IMR-90 (cell line): Measurements from ENCODE around the gene TLNRD1. TPM values are rescaled to one million over a fixed set of nuclear protein-coding genes. Genes with fewer than 3 reads are reported as not detected.

Experiments used
- ATAC-seq: fragments of 200-7000 bp; cut with Tn5 transposase; 2 replicates; pipeline ENCODE4 v1.9.1; 2020; ENCODE audit warnings: low read depth, mild to moderate bottlenecking, moderate library complexity
- BruUV-seq: library from RNA; stranded (reverse); fragments of 400-500 nt; replicated peaks from 2 replicates; lab custom pipeline; 2021; lab: Mats Ljungman, UMichigan
- CTCF ChIA-PET: fragments of 300-600 bp; formaldehyde crosslinking; extraction: SDS; loops from one replicate; lab custom pipeline; 2021; ENCODE audit warnings: antibody characterized with exemption; lab: Yijun Ruan, JAX
- POLR2A ChIA-PET: fragments of 300-600 bp; sonication (Branson Sonifier 250); formaldehyde crosslinking; loops from one replicate; lab custom pipeline; 2022; ENCODE audit warnings: antibody characterized with exemption; ENCODE audit not compliant: unreplicated experiment; lab: Charles Lee
- DNase-seq: peaks from one replicate; pipeline ENCODE4 v3.0.0; 2013
- H2AFZ ChIP-seq: replicated peaks from 2 replicates; pipeline ENCODE3; 2013; ENCODE audit warnings: low read length, mild to moderate bottlenecking; ENCODE audit not compliant: poor library complexity
- H2AK5ac ChIP-seq: 2 replicates; pipeline ENCODE4 v1.6.1; 2013; ENCODE audit warnings: low read depth, low read length, inconsistent platforms
- H2AK9ac ChIP-seq: replicated peaks from 2 replicates; pipeline ENCODE3; 2013; ENCODE audit warnings: mild to moderate bottlenecking, low read depth, low read length, moderate library complexity; ENCODE audit not compliant: poor library complexity
- H2BK120ac ChIP-seq: 2 replicates; pipeline ENCODE4 v1.6.1; 2013; ENCODE audit warnings: low read depth, low read length, inconsistent platforms
- H2BK15ac ChIP-seq: 3 replicates; pipeline ENCODE4 v1.6.1; 2013; ENCODE audit warnings: low read depth, low read length, inconsistent platforms
- H2BK20ac ChIP-seq: 2 replicates; pipeline ENCODE4 v1.6.1; 2013; ENCODE audit warnings: low read depth, mild to moderate bottlenecking, inconsistent platforms, low read length, moderate library complexity
- H2BK5ac ChIP-seq: 2 replicates; pipeline ENCODE4 v1.6.1; 2013; ENCODE audit warnings: mild to moderate bottlenecking, low read depth, low read length, inconsistent platforms; ENCODE audit not compliant: poor library complexity, severe bottlenecking
- H3K14ac ChIP-seq: replicated peaks from 2 replicates; pipeline ENCODE4 v1.6.1; 2013; ENCODE audit warnings: low read depth, low read length, inconsistent platforms
- H3K18ac ChIP-seq: 2 replicates; pipeline ENCODE4 v1.6.1; 2013; ENCODE audit warnings: low read depth, low read length, control low read depth
- H3K23ac ChIP-seq: 2 replicates; pipeline ENCODE4 v1.6.1; 2013; ENCODE audit warnings: low read depth, low read length, inconsistent platforms
- H3K27ac ChIP-seq: 2 replicates; pipeline ENCODE4 v1.5.1; 2013; ENCODE audit warnings: mild to moderate bottlenecking, control low read depth, low read length; ENCODE audit not compliant: insufficient read depth
- H3K27me3 ChIP-seq: 2 replicates; pipeline ENCODE4 v1.6.1; 2013; ENCODE audit warnings: low read length; ENCODE audit not compliant: control insufficient read depth, insufficient read depth
- H3K36me3 ChIP-seq: 2 replicates; pipeline ENCODE4 v1.6.1; 2013; ENCODE audit warnings: low read length, mixed read lengths; ENCODE audit not compliant: control insufficient read depth, insufficient read depth
- H3K4ac ChIP-seq: 2 replicates; pipeline ENCODE4 v1.6.1; 2013; ENCODE audit warnings: low read depth, low read length, inconsistent platforms
- H3K4me1 ChIP-seq: 2 replicates; pipeline ENCODE4 v1.6.1; 2013; ENCODE audit warnings: low read length, mixed read lengths; ENCODE audit not compliant: control insufficient read depth, insufficient read depth
- H3K4me2 ChIP-seq: 2 replicates; pipeline ENCODE4 v1.6.1; 2013; ENCODE audit warnings: low read depth, mild to moderate bottlenecking, control low read depth, low read length, moderate library complexity
- H3K4me3 ChIP-seq: 2 replicates; pipeline ENCODE4 v1.5.1; 2013; ENCODE audit warnings: low read depth, mild to moderate bottlenecking, control low read depth, low read length, moderate library complexity; ENCODE audit not compliant: insufficient read depth
- H3K56ac ChIP-seq: 2 replicates; pipeline ENCODE4 v1.6.1; 2013; ENCODE audit warnings: low read length, inconsistent platforms; ENCODE audit not compliant: insufficient read depth; ENCODE audit errors: extremely low read depth
- H3K79me1 ChIP-seq, 2 experiments: 2 replicates each; pipeline ENCODE4 v1.6.1; 2013; ENCODE audit warnings: low read length in 2 of 2, inconsistent platforms in 1 of 2, low read depth in 1 of 2
- H3K9ac ChIP-seq: 2 replicates; pipeline ENCODE4 v1.6.1; 2013; ENCODE audit warnings: low read depth, low read length, control low read depth
- H3K9me1 ChIP-seq: 2 replicates; pipeline ENCODE4 v1.6.1; 2013; ENCODE audit warnings: low read length, inconsistent platforms; ENCODE audit not compliant: insufficient read depth
- H3K9me3 ChIP-seq: 2 replicates; pipeline ENCODE4 v1.6.1; 2013; ENCODE audit warnings: low read length; ENCODE audit not compliant: control insufficient read depth, insufficient read depth
- H4K20me1 ChIP-seq: 2 replicates; pipeline ENCODE4 v1.6.1; 2013; ENCODE audit warnings: low read length, inconsistent platforms; ENCODE audit not compliant: insufficient read depth
- H4K5ac ChIP-seq: 2 replicates; pipeline ENCODE4 v1.6.1; 2013; ENCODE audit warnings: mild to moderate bottlenecking, low read depth, low read length, control low read depth
- H4K8ac ChIP-seq, 2 experiments: 2 replicates each; pipeline ENCODE4 v1.6.1; 2013; ENCODE audit warnings: low read depth in 2 of 2, low read length in 2 of 2, control low read depth in 1 of 2, inconsistent platforms in 1 of 2
- H4K91ac ChIP-seq: 2 replicates; pipeline ENCODE4 v1.6.1; 2013; ENCODE audit warnings: low read depth, low read length, inconsistent platforms; ENCODE audit not compliant: insufficient read depth
- CHD1 ChIP-seq: IDR thresholded peaks from 2 replicates; pipeline ENCODE4 v1.6.1; 2012; ENCODE audit warnings: low read depth, low read length, improper control_type of control experiment
- FOS ChIP-seq: fragments of 150-350 bp; IDR thresholded peaks from 2 replicates; pipeline ENCODE4 v1.6.1; 2016; ENCODE audit warnings: low read depth, low read length
- MAFK ChIP-seq: IDR thresholded peaks from 2 replicates; pipeline ENCODE4 v1.6.1; 2012; ENCODE audit warnings: low read depth, low read length, improper control_type of control experiment
- RAD21 ChIP-seq: IDR thresholded peaks from 2 replicates; pipeline ENCODE4 v1.6.1; 2012; ENCODE audit warnings: low read length, improper control_type of control experiment
- WGBS, 2 experiments: methylation state at CpG; one replicate each; pipeline versions ENCODE4 v1.1.5 to v1.1.7; 2013; ENCODE audit warnings: missing lambda C conversion rate in 2 of 2; ENCODE audit not compliant: insufficient read length in 1 of 2; ENCODE audit errors: extremely low coverage in 2 of 2; 5-methylcytosine and 5-hydroxymethylcytosine counted together
- dilution Hi-C: fragments of 300-500 bp; cut with HindIII; formaldehyde crosslinking; loops from one replicate; pipeline ENCODE4 v1.14.3; 2018; ENCODE audit warnings: low sequenced_read_pairs; ENCODE audit not compliant: unreplicated experiment
- in situ Hi-C: fragments of 300-500 bp; cut with MboI; formaldehyde crosslinking; loops from 3 replicates; pipeline ENCODE4 v1.14.3; 2019; ENCODE audit warnings: low sequenced_read_pairs, inconsistent platforms, mixed read lengths
- intact Hi-C: fragments of 100-400 bp; cut with micrococcal nuclease; formaldehyde crosslinking; loops from 2 replicates; pipeline ENCODE4 v1.10.0; 2022
- polyA plus RNA-seq, 3 experiments: library from polyadenylated mRNA; depleted of rRNA; stranded (reverse); fragments of >200 nt; gene quantifications; 2 replicates each; pipeline ENCODE4 v1.2.3, GENCODE V29; 2012; ENCODE audit warnings: low replicate concordance in 1 of 3
- total RNA-seq: library from RNA; depleted of rRNA; stranded (reverse); fragments of >200 nt; gene quantifications from 2 replicates; pipeline ENCODE4 v1.2.3, GENCODE V29; 2012
- TF ChIP-seq, protein P1 (sequence below): conservative IDR thresholded peaks from 2 replicates; pipeline ENCODE4 v1.5.1; 2012; ENCODE audit warnings: mild to moderate bottlenecking, low read depth, low read length, improper control_type of control experiment

Gene TLNRD1
- total and polyA plus RNA-seq, 2 of the 4 experiments (the other 2 are of a cell fraction) = 2.2 to 6.8 TPM

DNA sequence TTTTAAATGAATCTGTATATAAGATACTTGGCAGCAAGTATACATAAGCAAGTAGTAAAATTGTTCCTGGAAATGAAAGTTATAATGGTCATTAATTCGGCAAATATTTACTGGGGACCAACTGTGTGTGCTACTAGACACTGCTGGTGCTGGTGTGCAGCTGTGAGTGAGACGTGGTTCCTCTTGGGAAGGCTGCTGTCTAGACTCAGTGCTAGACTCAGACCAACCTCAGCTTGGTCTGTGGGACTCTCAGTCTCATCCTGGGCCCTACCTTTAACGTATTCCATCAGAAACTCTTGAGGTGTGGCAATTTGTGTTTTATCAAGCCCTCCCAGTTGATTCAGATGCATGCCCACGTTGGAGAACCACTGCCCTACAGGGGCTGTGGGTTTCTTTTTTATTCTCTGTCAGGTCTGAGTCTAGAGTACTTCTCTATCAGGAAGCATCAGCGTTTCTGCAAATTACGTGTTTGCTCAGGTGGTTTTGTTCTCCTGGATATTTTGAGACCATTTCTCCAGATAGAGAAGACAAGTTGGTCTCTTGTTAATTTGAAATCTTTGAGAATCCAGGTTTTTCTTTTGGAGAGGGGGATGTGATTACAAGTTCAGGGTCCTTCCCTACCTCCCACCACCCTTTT is 6.8 kb downstream of the TLNRD1 start (continued):
- TF ChIP-seq, protein P1, sequence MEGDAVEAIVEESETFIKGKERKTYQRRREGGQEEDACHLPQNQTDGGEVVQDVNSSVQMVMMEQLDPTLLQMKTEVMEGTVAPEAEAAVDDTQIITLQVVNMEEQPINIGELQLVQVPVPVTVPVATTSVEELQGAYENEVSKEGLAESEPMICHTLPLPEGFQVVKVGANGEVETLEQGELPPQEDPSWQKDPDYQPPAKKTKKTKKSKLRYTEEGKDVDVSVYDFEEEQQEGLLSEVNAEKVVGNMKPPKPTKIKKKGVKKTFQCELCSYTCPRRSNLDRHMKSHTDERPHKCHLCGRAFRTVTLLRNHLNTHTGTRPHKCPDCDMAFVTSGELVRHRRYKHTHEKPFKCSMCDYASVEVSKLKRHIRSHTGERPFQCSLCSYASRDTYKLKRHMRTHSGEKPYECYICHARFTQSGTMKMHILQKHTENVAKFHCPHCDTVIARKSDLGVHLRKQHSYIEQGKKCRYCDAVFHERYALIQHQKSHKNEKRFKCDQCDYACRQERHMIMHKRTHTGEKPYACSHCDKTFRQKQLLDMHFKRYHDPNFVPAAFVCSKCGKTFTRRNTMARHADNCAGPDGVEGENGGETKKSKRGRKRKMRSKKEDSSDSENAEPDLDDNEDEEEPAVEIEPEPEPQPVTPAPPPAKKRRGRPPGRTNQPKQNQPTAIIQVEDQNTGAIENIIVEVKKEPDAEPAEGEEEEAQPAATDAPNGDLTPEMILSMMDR = no peak
- no peak for TF ChIP-seq CHD1
- no peak for TF ChIP-seq RAD21
- TF ChIP-seq MAFK = no peak
- no peak for TF ChIP-seq FOS

DNA sequence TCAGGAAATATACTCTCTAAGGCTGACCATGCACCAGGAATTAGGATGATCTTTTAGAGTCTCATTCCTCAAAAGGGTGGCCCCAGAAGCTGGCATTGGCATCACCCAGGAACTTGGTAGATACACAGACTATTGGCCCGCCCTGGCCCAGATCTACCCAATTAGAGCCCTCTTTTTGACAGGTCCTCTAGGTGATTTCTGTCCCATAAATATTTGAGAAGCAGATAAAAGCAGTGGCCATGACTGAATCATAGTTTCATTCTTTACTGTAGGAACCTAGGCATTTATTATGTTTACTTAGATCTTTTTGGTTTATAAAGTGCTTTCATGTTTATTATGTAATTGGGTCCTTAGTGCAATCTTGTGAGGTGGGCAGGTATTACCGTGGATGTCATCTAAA is 7.6 kb downstream of the TLNRD1 start:
- in situ Hi-C loops (no loop called here), intact Hi-C loops (no loop called here), dilution Hi-C loops (no loop called here)
- H3K27ac ChIP-seq = no peak overlapping the region
- no peak overlapping the region for H2BK20ac ChIP-seq
- H2AK9ac ChIP-seq = no peak overlapping the region
- no peak overlapping the region for H3K4me3 ChIP-seq
- no peak overlapping the region for H3K23ac ChIP-seq
- H4K20me1 ChIP-seq = peaks cover 22% of the 10 kb centered on the region
- peaks cover 23 to 69% of the 10 kb centered on the region in 2 experiments for H3K79me1 ChIP-seq
- ATAC-seq = no peak
- no peak overlapping the region for H4K8ac ChIP-seq
- H3K9me1 ChIP-seq = peaks cover 5% of the 10 kb centered on the region
- POLR2A ChIA-PET = no interaction called here
- H2BK15ac ChIP-seq = no peak overlapping the region
- no peak overlapping the region for H3K4me2 ChIP-seq
- peaks cover 5% of the 10 kb centered on the region for H3K4me1 ChIP-seq
- no peak overlapping the region for H4K91ac ChIP-seq
- no TSS peak for BruUV-seq
- no peak overlapping the region for H3K4ac ChIP-seq
- H3K18ac ChIP-seq = no peak overlapping the region
- DNase-seq = no peak
- no peak overlapping the region for H2AFZ ChIP-seq
- H2AK5ac ChIP-seq = no peak overlapping the region
- WGBS, 2 experiments = no CpG with 5 or more reads among the region's 2 CpGs
- H3K27me3 ChIP-seq = no peaks in the 10 kb centered on the region
- no peak overlapping the region for H3K56ac ChIP-seq
- peaks cover 5% of the 10 kb centered on the region for H3K36me3 ChIP-seq
- no peak overlapping the region for H2BK120ac ChIP-seq
- no peak overlapping the region for H3K9ac ChIP-seq
- no peak overlapping the region for H3K14ac ChIP-seq
- no peaks in the 10 kb centered on the region for H3K9me3 ChIP-seq
- TF ChIP-seq FOS = no peak
- H4K5ac ChIP-seq = no peak overlapping the region
- CTCF ChIA-PET = interaction anchor here (0.6 kb wide), 1 partner anchor 191 kb away, joined by 3 read pairs; no protein-coding TSS in a partner anchor
- no peak overlapping the region for H2BK5ac ChIP-seq
